Endothelial cell of umbilical vein (primary cell): ENCODE data around the gene CARS1. TPM values are rescaled to one million over a fixed set of nuclear protein-coding genes. Genes with fewer than 3 reads are reported as not detected.

Experiments used
- BruUV-seq: library from RNA; stranded (reverse); fragments of 400-500 nt; replicated peaks from 2 replicates; lab custom pipeline; 2021; lab: Mats Ljungman, UMichigan
- CTCF ChIA-PET: fragments of 300-600, 350-600 bp; sonication (Branson Sonifier 250); formaldehyde crosslinking; loops from one replicate; lab custom pipeline; 2021; ENCODE audit warnings: antibody characterized with exemption, inconsistent platforms; lab: Charles Lee
- POLR2A ChIA-PET: fragments of 300-600, 350-600 bp; sonication (Branson Sonifier 250); formaldehyde crosslinking; loops from one replicate; lab custom pipeline; 2021; ENCODE audit warnings: antibody characterized with exemption, inconsistent platforms; lab: Charles Lee
- DNase-seq: peaks from one replicate; pipeline ENCODE4 v3.0.0-alpha.2; 2011; ENCODE audit warnings: low read depth, low spot score
- FAIRE-seq: peaks from 2 replicates; lab custom pipeline; 2011; peaks lifted over from hg19 to GRCh38; lab: Jason Lieb, UNC
- H2AFZ ChIP-seq: 2 replicates; pipeline ENCODE4 v1.6.0; 2012; ENCODE audit warnings: low read depth, low read length, control low read depth, inconsistent platforms
- H3K27ac ChIP-seq: 2 replicates; pipeline ENCODE4 v1.5.1; 2011; ENCODE audit warnings: low read depth, mild to moderate bottlenecking, control low read depth, low read length, moderate library complexity; ENCODE audit not compliant: insufficient read depth
- H3K27me3 ChIP-seq, 2 experiments: 2 replicates each; pipeline versions ENCODE4 v1.6.0 to v1.6.1; 2011; ENCODE audit warnings: low read length in 2 of 2, mixed read lengths in 1 of 2; ENCODE audit not compliant: control insufficient read depth in 2 of 2, insufficient read depth in 2 of 2
- H3K36me3 ChIP-seq, 2 experiments: 2 replicates in 1 of 2; 3 replicates in 1 of 2; pipeline ENCODE4 v1.5.1; 2011; ENCODE audit warnings: low read length in 2 of 2, mild to moderate bottlenecking in 1 of 2, moderate library complexity in 1 of 2; ENCODE audit not compliant: control insufficient read depth in 2 of 2, insufficient read depth in 2 of 2; ENCODE audit errors: extremely low read depth in 1 of 2
- H3K4me1 ChIP-seq: 3 replicates; pipeline ENCODE4 v1.5.1; 2011; ENCODE audit warnings: mild to moderate bottlenecking, low read length; ENCODE audit not compliant: control insufficient read depth, insufficient read depth; ENCODE audit errors: extremely low read depth
- H3K4me2 ChIP-seq: 2 replicates; pipeline ENCODE4 v1.6.1; 2011; ENCODE audit warnings: low read length, control low read depth, mixed read lengths; ENCODE audit not compliant: insufficient read depth
- H3K4me3 ChIP-seq, 3 experiments: fragments of 200-600 bp in 1 of 3; sonication (generic), shearing (Covaris generic) in 1 of 3; replicated peaks in 1 of 3; 2 replicates each; pipeline ENCODE4 v1.5.1; 2011 to 2016; ENCODE audit warnings: control low read depth in 3 of 3, low read length in 3 of 3, mild to moderate bottlenecking in 2 of 3, inconsistent platforms in 1 of 3, low read depth in 1 of 3, moderate library complexity in 1 of 3; ENCODE audit not compliant: insufficient read depth in 1 of 3
- H3K79me2 ChIP-seq: 2 replicates; pipeline ENCODE4 v1.6.0; 2012; ENCODE audit warnings: low read length, inconsistent platforms; ENCODE audit not compliant: control insufficient read depth, insufficient read depth
- H3K9ac ChIP-seq: replicated peaks from 2 replicates; pipeline ENCODE3; 2011; ENCODE audit warnings: low read length, control low read depth; ENCODE audit not compliant: insufficient read depth; ENCODE audit errors: extremely low read depth
- H3K9me1 ChIP-seq: replicated peaks from 3 replicates; pipeline ENCODE4 v1.6.0; 2011; ENCODE audit warnings: mild to moderate bottlenecking, low read length; ENCODE audit not compliant: control insufficient read depth, insufficient read depth; ENCODE audit errors: extremely low read depth
- H3K9me3 ChIP-seq: replicated peaks from 2 replicates; pipeline ENCODE4 v1.5.1; 2012; ENCODE audit warnings: low read length, inconsistent platforms; ENCODE audit not compliant: control insufficient read depth, insufficient read depth
- H4K20me1 ChIP-seq: replicated peaks from 2 replicates; pipeline ENCODE3; 2011; ENCODE audit warnings: mild to moderate bottlenecking, low read length; ENCODE audit not compliant: control insufficient read depth, insufficient read depth; ENCODE audit errors: extremely low read depth
- CTCF ChIP-seq, 2 donors: IDR thresholded peaks; 1 replicate in 1 of 2; 2 replicates in 1 of 2; pipeline ENCODE4 v1.5.1; 2011; ENCODE audit warnings: low read length in 2 of 2, mild to moderate bottlenecking in 2 of 2, moderate library complexity in 2 of 2, control low read depth in 1 of 2, inconsistent platforms in 1 of 2, low read depth in 1 of 2; ENCODE audit not compliant: insufficient read depth in 1 of 2; ENCODE audit errors: extremely low read depth in 1 of 2
- EZH2 ChIP-seq: IDR thresholded peaks from 2 replicates; pipeline ENCODE4 v1.6.1; 2012; ENCODE audit warnings: borderline replicate concordance, low read depth, mild to moderate bottlenecking, moderate library complexity, low read length, inconsistent platforms; ENCODE audit not compliant: severe bottlenecking
- FOS ChIP-seq: IDR thresholded peaks from 2 replicates; pipeline ENCODE4 v1.6.1; 2011; ENCODE audit warnings: mild to moderate bottlenecking, low read length, moderate library complexity, borderline replicate concordance; ENCODE audit not compliant: insufficient read depth
- GATA2 ChIP-seq: IDR thresholded peaks from 2 replicates; pipeline ENCODE4 v1.7.0; 2011; ENCODE audit warnings: low read depth, mild to moderate bottlenecking, moderate library complexity, mixed read lengths, low read length; ENCODE audit not compliant: insufficient read length, insufficient read depth
- JUN ChIP-seq: IDR thresholded peaks from 2 replicates; pipeline ENCODE4 v1.6.1; 2011; ENCODE audit warnings: borderline replicate concordance, low read depth; ENCODE audit not compliant: insufficient read length, insufficient read depth
- MAX ChIP-seq: IDR thresholded peaks from 2 replicates; pipeline ENCODE4 v1.6.1; 2011; ENCODE audit not compliant: insufficient read depth, insufficient read length
- MYC ChIP-seq: IDR thresholded peaks from one replicate; pipeline ENCODE4 v1.6.1; 2011; ENCODE audit warnings: mild to moderate bottlenecking, low read depth, low read length
- POLR2A ChIP-seq: IDR thresholded peaks from 2 replicates; pipeline ENCODE4 v1.6.1; 2012; ENCODE audit warnings: low read depth, mild to moderate bottlenecking, control low read depth, low read length
- POLR2AphosphoS5 ChIP-seq: IDR thresholded peaks from 2 replicates; pipeline ENCODE4 v1.6.1; 2012; ENCODE audit warnings: low read depth, mild to moderate bottlenecking, control low read depth, low read length, moderate library complexity; ENCODE audit not compliant: insufficient read depth
- dilution Hi-C: fragments of 300-500 bp; cut with MboI; formaldehyde crosslinking; loops from one replicate; pipeline ENCODE4 v1.15.0; 2019; ENCODE audit warnings: low sequenced_read_pairs; ENCODE audit not compliant: extremely low pct_ligation_motif_present
- intact Hi-C: fragments of 100-400 bp; cut with micrococcal nuclease; formaldehyde crosslinking; loops from one replicate; pipeline ENCODE4 v1.10.0; 2022
- polyA plus RNA-seq, 4 experiments: library from polyadenylated mRNA; depleted of rRNA in 3 of 4; stranded (reverse) in 3 of 4; unstranded in 1 of 4; fragments of >200 nt; gene quantifications; 2 replicates each; pipeline versions ENCODE4 v1.2.1 to v1.2.3, GENCODE V29; 2011 to 2012; ENCODE audit warnings: missing spikeins in 1 of 4
- total RNA-seq: library from RNA; stranded (reverse); gene quantifications from 2 replicates; pipeline ENCODE4 v1.2.3, GENCODE V29; 2021

CARS1 gene
- total and polyA plus RNA-seq, 2 donors (not counting 3 experiments of a cell fraction or from before 2014, with no cell fraction given) = 43.5 to 66.2 TPM

- Histone ChIP-seq H4K20me1 (peaks cover 10% of the 10 kb centered on the region), H2AFZ (no peak overlapping the region), H3K27ac (peak overlapping the region; percentile 52), H3K4me2 (peak overlapping the region; percentile 95), H3K79me2 (peaks cover 87% of the 10 kb centered on the region), H3K4me3 (peak overlapping the region in 2 of 3 experiments; percentile 2 to 95), H3K9me3 (no peaks in the 10 kb centered on the region), H3K9me1 (no peaks in the 10 kb centered on the region), H3K4me1 (peaks cover 33% of the 10 kb centered on the region), H3K36me3 (no peaks in the 10 kb centered on the region), H3K9ac (peak overlapping the region; percentile 40), H3K27me3 (no peaks in the 10 kb centered on the region)
- BruUV-seq = no TSS peak
- dilution Hi-C loops (no loop called here), intact Hi-C loops (no loop called here)
- POLR2A ChIA-PET = interaction anchor here (1.1 kb wide), 1 partner anchor 59 kb away, joined by 3 read pairs; the partner anchor contains the start of gene PHLDA2
- DNase-seq (peak; percentile 50), FAIRE-seq (no peak)
- TF ChIP-seq FOS (no peak), MAX (no peak), GATA2 (no peak), CTCF (IDR thresholded peaks at IDR 0.05; ENCODE audit: extremely low read depth in 1 of 2, insufficient read depth in 1 of 2, low read depth in 1 of 2, low read length in 2 of 2) (no peak), JUN (no peak), POLR2AphosphoS5 (no peak), MYC (no peak), EZH2 (no peak), POLR2A (no peak)
- CTCF ChIA-PET = interaction anchor here (1.0 to 2.0 kb wide), 6 partner anchors 13 to 455 kb away, joined by 3 to 9 read pairs (median 4); partner anchors contain the start of gene PHLDA2
Measured at GRCh38 chr11:2987881-2988861, 69.1 kb downstream of the CARS1 start.
